Memory B cell (primary cell): Measurements from ENCODE around the gene TELO2.

Source experiments
- ATAC-seq: fragments of 150-1000 bp; cut with Tn5 transposase; 2 replicates; pipeline ENCODE4 v1.10.0; 2021; ENCODE audit warnings: low read depth, mild to moderate bottlenecking, moderate library complexity
- DNase-seq, 2 donors: peaks; one replicate each; pipeline ENCODE4 v3.0.0; 2022; ENCODE audit warnings: low spot score in 2 of 2
- H3K27ac Mint-ChIP-seq: one replicate; pipeline ENCODE4 v1.8.0; 2022; ENCODE audit warnings: mild to moderate bottlenecking, moderate library complexity, mixed read lengths
- H3K27me3 Mint-ChIP-seq: one replicate; pipeline ENCODE4 v1.8.0; 2022; ENCODE audit warnings: mixed read lengths
- H3K36me3 Mint-ChIP-seq: one replicate; pipeline ENCODE4 v1.8.0; 2022; ENCODE audit warnings: mild to moderate bottlenecking, mixed read lengths
- H3K4me1 Mint-ChIP-seq: one replicate; pipeline ENCODE4 v1.8.0; 2022; ENCODE audit warnings: mixed read lengths
- H3K4me3 Mint-ChIP-seq: one replicate; pipeline ENCODE4 v1.8.0; 2022; ENCODE audit warnings: mild to moderate bottlenecking, moderate library complexity, mixed read lengths
- H3K9me3 Mint-ChIP-seq: one replicate; pipeline ENCODE4 v1.8.0; 2022; ENCODE audit warnings: mixed read lengths

Gene TELO2

DNA sequence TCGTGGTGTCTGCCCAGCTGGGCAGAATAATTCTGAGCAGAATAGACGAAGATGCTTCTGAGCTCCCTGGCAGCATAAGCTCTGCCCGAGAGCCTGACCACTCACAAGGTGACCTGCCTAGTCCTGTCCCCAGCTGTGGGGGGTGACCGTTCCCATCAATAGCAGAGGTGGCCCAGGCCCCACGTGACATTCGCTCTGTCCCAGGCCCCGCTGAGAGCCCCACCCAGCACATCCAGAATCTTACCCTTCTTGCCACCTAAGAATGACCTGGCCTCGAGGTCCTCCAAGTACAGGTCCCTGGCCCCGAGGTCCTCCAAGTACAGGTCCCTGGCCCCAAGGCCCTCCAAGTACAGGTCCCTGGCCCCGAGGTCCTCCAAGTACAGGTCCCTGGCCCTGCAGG lies 39.6 kb downstream of the TELO2 start:
- Mint-ChIP-seq H3K27me3 (peaks cover 4% of the 10 kb centered on the region), H3K36me3 (no peaks in the 10 kb centered on the region), H3K9me3 (no peaks in the 10 kb centered on the region), H3K27ac (no peak overlapping the region), H3K4me1 (peaks cover 3% of the 10 kb centered on the region), H3K4me3 (no peak overlapping the region)
- no peak for ATAC-seq
- DNase-seq, result no peak

GRCh38 chr16:1533443-1533951 lies 40.3 kb downstream of the TELO2 start, which contains the start of gene TMEM204:
Gene TMEM204 (plus strand): TSS chr16:1533666. CDS start chr16:1534276, 610 bp downstream.
- Mint-ChIP-seq H3K27me3 (peaks cover 2% of the 10 kb centered on the region), H3K4me3 (peak within 1 kb of the TSS; percentile 37), H3K9me3 (no peaks in the 10 kb centered on the region), H3K27ac (no peak within 1 kb of the TSS), H3K36me3 (no peaks in the 10 kb centered on the region), H3K4me1 (peaks cover 9% of the 10 kb centered on the region)
- DNase-seq, result no peak
- ATAC-seq, result peak; percentile 32

GRCh38 chr16:1534021-1535020 lies 41.2 kb downstream of the TELO2 start:
- H3K4me1 Mint-ChIP-seq, result peaks cover 15% of the 10 kb centered on the region
- H3K4me3 Mint-ChIP-seq, result peak overlapping the region; percentile 37
- no peak for ATAC-seq
- peaks cover 2% of the 10 kb centered on the region for H3K27me3 Mint-ChIP-seq
- no peak for DNase-seq
- H3K9me3 Mint-ChIP-seq, result no peaks in the 10 kb centered on the region
- H3K36me3 Mint-ChIP-seq, result no peaks in the 10 kb centered on the region
- H3K27ac Mint-ChIP-seq, result no peak overlapping the region

- no peak for ATAC-seq
- no peaks in the 10 kb centered on the region for H3K36me3 Mint-ChIP-seq
- peaks cover 16% of the 10 kb centered on the region for H3K4me1 Mint-ChIP-seq
- H3K4me3 Mint-ChIP-seq, result no peak overlapping the region
- peaks cover 2% of the 10 kb centered on the region for H3K27me3 Mint-ChIP-seq
- H3K27ac Mint-ChIP-seq, result no peak overlapping the region
- H3K9me3 Mint-ChIP-seq, result no peaks in the 10 kb centered on the region
- no peak for DNase-seq
Measured at GRCh38 chr16:1535391-1536291, 42.5 kb downstream of the TELO2 start.

GRCh38 chr16:1536601-1537000 lies 43.4 kb downstream of the TELO2 start:
- Mint-ChIP-seq H3K9me3 (no peaks in the 10 kb centered on the region), H3K36me3 (no peaks in the 10 kb centered on the region), H3K27me3 (peaks cover 2% of the 10 kb centered on the region), H3K4me1 (peaks cover 16% of the 10 kb centered on the region), H3K27ac (no peak overlapping the region), H3K4me3 (no peak overlapping the region)
- DNase-seq (no peak), ATAC-seq (no peak)

GRCh38 chr16:1537138-1537577 lies 44.0 kb downstream of the TELO2 start:
- Mint-ChIP-seq H3K27ac (no peak overlapping the region), H3K4me3 (no peak overlapping the region)

GRCh38 chr16:1537763-1538289 lies 44.7 kb downstream of the TELO2 start:
- DNase-seq (no peak), ATAC-seq (peak; percentile 26)
- Mint-ChIP-seq H3K27ac (no peak overlapping the region), H3K27me3 (peaks cover 2% of the 10 kb centered on the region), H3K4me3 (no peak overlapping the region), H3K4me1 (peaks cover 16% of the 10 kb centered on the region), H3K9me3 (no peaks in the 10 kb centered on the region), H3K36me3 (no peaks in the 10 kb centered on the region)

More at GRCh38 chr16:1537138-1537577, 44.0 kb downstream of the TELO2 start:
- ATAC-seq (no peak), DNase-seq (no peak)
- H3K36me3 Mint-ChIP-seq, result no peaks in the 10 kb centered on the region
- peaks cover 2% of the 10 kb centered on the region for H3K27me3 Mint-ChIP-seq
- H3K4me1 Mint-ChIP-seq, result peaks cover 16% of the 10 kb centered on the region
- no peaks in the 10 kb centered on the region for H3K9me3 Mint-ChIP-seq

DNA sequence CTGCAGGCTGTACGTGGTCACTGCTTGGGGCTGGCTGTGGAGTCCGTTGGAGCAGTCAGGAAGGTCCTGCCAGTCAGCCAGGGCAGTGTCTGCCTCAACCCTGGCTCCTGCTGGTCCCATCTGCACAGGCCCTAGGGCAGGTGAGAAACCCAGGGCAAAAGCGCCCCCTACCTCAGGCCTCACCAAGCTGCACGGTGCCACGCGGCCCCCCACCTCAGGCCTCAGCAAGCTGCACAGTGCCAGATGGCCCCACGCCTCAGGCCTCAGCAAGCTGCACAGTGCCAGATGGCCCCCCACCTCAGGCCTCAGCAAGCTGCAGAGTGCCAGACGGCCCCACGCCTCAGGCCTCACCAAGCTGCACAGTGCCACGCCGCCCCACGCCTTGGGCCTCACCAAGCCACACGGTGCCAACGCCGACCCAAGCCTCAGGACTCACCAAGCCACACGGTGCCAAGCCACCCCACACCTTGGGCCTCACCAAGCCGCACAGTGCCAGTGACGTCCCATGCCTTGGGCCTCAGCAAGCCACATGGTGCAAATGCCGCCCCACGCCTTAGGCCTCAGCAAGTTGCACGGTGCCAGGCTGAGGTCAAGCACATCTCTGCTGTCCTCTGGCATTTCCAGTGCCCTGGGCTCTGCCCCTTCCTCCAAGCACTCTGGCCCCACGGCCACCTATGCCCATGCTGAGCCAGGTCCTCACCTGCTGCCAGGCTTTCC lies 45.8 kb downstream of the TELO2 start:
- H3K36me3 Mint-ChIP-seq, result no peaks in the 10 kb centered on the region
- no peaks in the 10 kb centered on the region for H3K9me3 Mint-ChIP-seq
- H3K4me1 Mint-ChIP-seq, result peaks cover 21% of the 10 kb centered on the region
- DNase-seq (peak in 1 of 2 donors; percentile 43), ATAC-seq (peak; percentile 74)
- H3K27ac Mint-ChIP-seq, result peak overlapping the region; percentile 58
- H3K4me3 Mint-ChIP-seq, result no peak overlapping the region
- peaks cover 2% of the 10 kb centered on the region for H3K27me3 Mint-ChIP-seq

- peaks cover 1% of the 10 kb centered on the region for H3K27me3 Mint-ChIP-seq
- peak overlapping the region; percentile 58 for H3K27ac Mint-ChIP-seq
- ATAC-seq, result no peak
- no peak overlapping the region for H3K4me3 Mint-ChIP-seq
- H3K4me1 Mint-ChIP-seq, result peaks cover 20% of the 10 kb centered on the region
- DNase-seq, result no peak
- H3K36me3 Mint-ChIP-seq, result no peaks in the 10 kb centered on the region
- no peaks in the 10 kb centered on the region for H3K9me3 Mint-ChIP-seq
Measured at GRCh38 chr16:1539720-1540555, 46.8 kb downstream of the TELO2 start.

GRCh38 chr16:1540556-1540855 lies 47.3 kb downstream of the TELO2 start:
- ATAC-seq, result no peak
- no peaks in the 10 kb centered on the region for H3K27me3 Mint-ChIP-seq
- H3K9me3 Mint-ChIP-seq, result no peaks in the 10 kb centered on the region
- no peak for DNase-seq
- H3K4me1 Mint-ChIP-seq, result peaks cover 20% of the 10 kb centered on the region
- H3K36me3 Mint-ChIP-seq, result no peaks in the 10 kb centered on the region
- no peak overlapping the region for H3K27ac Mint-ChIP-seq
- H3K4me3 Mint-ChIP-seq, result no peak overlapping the region

- no peak for ATAC-seq
- Mint-ChIP-seq H3K4me1 (peaks cover 21% of the 10 kb centered on the region), H3K4me3 (no peak overlapping the region), H3K36me3 (no peaks in the 10 kb centered on the region), H3K27ac (no peak overlapping the region), H3K27me3 (no peaks in the 10 kb centered on the region), H3K9me3 (no peaks in the 10 kb centered on the region)
- no peak for DNase-seq
Measured at GRCh38 chr16:1541293-1542165, 48.4 kb downstream of the TELO2 start.

DNA sequence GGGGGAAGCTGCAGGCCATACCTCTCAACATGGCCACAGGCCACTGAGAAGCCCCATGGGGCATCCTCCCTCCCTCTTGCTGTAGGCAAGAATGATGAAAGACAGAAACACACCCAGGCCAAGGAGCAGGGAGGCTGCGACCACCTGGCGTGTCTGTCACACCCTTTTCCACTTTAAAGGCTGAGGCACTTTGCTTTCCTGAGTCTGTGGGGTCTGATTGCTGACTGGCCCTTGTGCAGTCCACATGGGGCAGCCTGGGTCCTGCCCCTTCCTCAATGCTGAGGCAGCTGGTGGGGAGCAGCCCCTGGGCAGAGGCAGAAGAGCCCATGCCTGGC lies 49.0 kb downstream of the TELO2 start:
- DNase-seq, result no peak
- Mint-ChIP-seq H3K4me1 (peaks cover 21% of the 10 kb centered on the region), H3K9me3 (no peaks in the 10 kb centered on the region), H3K27me3 (no peaks in the 10 kb centered on the region), H3K4me3 (no peak overlapping the region), H3K36me3 (no peaks in the 10 kb centered on the region), H3K27ac (no peak overlapping the region)
- no peak for ATAC-seq
